Spinal cord (tissue), 10 donors: ENCODE results near the gene CFAP73. TPM values are rescaled to one million over a fixed set of nuclear protein-coding genes. Genes with fewer than 3 reads are reported as not detected.
A peak's percentile ranks its signal among the peaks of the same experiment; 100 is the strongest.

Source experiments
- DNase-seq, 6 donors: peaks; one replicate each; pipeline versions ENCODE4 v3.0.0 to v3.0.0-alpha.2; 2013 to 2015; ENCODE audit warnings: low spot score in 6 of 6, low read depth in 4 of 6
- H3K27ac ChIP-seq: one replicate; pipeline ENCODE4 v1.5.1; 2013; ENCODE audit warnings: low read depth, low read length, control low read depth
- H3K27me3 ChIP-seq: one replicate; pipeline ENCODE4 v1.6.1; 2013; ENCODE audit warnings: low read length; ENCODE audit not compliant: control insufficient read depth, insufficient read depth
- H3K36me3 ChIP-seq: one replicate; pipeline ENCODE4 v1.6.1; 2013; ENCODE audit warnings: low read length; ENCODE audit not compliant: control insufficient read depth, insufficient read depth
- H3K4me1 ChIP-seq: one replicate; pipeline ENCODE4 v1.6.1; 2013; ENCODE audit warnings: low read length; ENCODE audit not compliant: control insufficient read depth, insufficient read depth
- H3K4me3 ChIP-seq: one replicate; pipeline ENCODE4 v1.5.1; 2013; ENCODE audit warnings: low read depth, low read length, control low read depth
- H3K9me3 ChIP-seq: one replicate; pipeline ENCODE4 v1.6.1; 2013; ENCODE audit warnings: low read length; ENCODE audit not compliant: control insufficient read depth, insufficient read depth
- WGBS: methylation state at CpG from one replicate; pipeline ENCODE4 v1.1.5; 2013; ENCODE audit warnings: missing lambda C conversion rate; ENCODE audit not compliant: insufficient coverage; 5-methylcytosine and 5-hydroxymethylcytosine counted together
- polyA plus RNA-seq, 2 donors: library from polyadenylated mRNA; unstranded; fragments of 120-200 nt; gene quantifications; one replicate each; pipeline ENCODE4 v1.2.1, GENCODE V29; 2013; ENCODE audit not compliant: insufficient read length in 2 of 2
- total RNA-seq, 2 donors: library from RNA; depleted of rRNA in 1 of 2; stranded (reverse); fragments of 120-200 nt in 1 of 2; fragments of >200 nt in 1 of 2; gene quantifications; one replicate each; pipeline versions ENCODE4 v1.2.3 to v1.2.4, GENCODE V29; 2013 to 2014
- donor health status: healthy.

CFAP73 gene
- total and polyA plus RNA-seq, 4 donors, result 1.2 to 14.9 (median 10.0) TPM

- 66% methylated on average over 4 of the region's 6 CpGs for WGBS
- Histone ChIP-seq H3K36me3 (no peaks in the 10 kb centered on the region), H3K27me3 (peaks cover 21% of the 10 kb centered on the region), H3K4me1 (peaks cover 28% of the 10 kb centered on the region), H3K4me3 (no peak overlapping the region), H3K27ac (no peak overlapping the region), H3K9me3 (no peaks in the 10 kb centered on the region)
- DNase-seq, result no peak
These were observed 16.5 kb upstream of the CFAP73 start for GRCh38 chr12:113133036-113133435.

- 75% methylated on average over 2 of the region's 3 CpGs for WGBS
- H3K27me3 ChIP-seq, result peaks cover 21% of the 10 kb centered on the region
- no peak overlapping the region for H3K27ac ChIP-seq
These were observed 15.9 kb upstream of the CFAP73 start for GRCh38 chr12:113133666-113134065.

GRCh38 chr12:113134071-113134470 lies 15.5 kb upstream of the CFAP73 start:
- 44% methylated on average over 2 of the region's 2 CpGs for WGBS
- H3K9me3 ChIP-seq, result no peaks in the 10 kb centered on the region
- no peaks in the 10 kb centered on the region for H3K36me3 ChIP-seq
- H3K4me3 ChIP-seq, result no peak overlapping the region
- peaks cover 21% of the 10 kb centered on the region for H3K27me3 ChIP-seq
- H3K4me1 ChIP-seq, result peaks cover 28% of the 10 kb centered on the region
- no peak overlapping the region for H3K27ac ChIP-seq
- no peak for DNase-seq

More at GRCh38 chr12:113133666-113134065, 15.9 kb upstream of the CFAP73 start:
- no peaks in the 10 kb centered on the region for H3K36me3 ChIP-seq
- H3K9me3 ChIP-seq, result no peaks in the 10 kb centered on the region
- no peak for DNase-seq
- H3K4me3 ChIP-seq, result no peak overlapping the region
- peaks cover 28% of the 10 kb centered on the region for H3K4me1 ChIP-seq

- Histone ChIP-seq H3K36me3 (no peaks in the 10 kb centered on the region), H3K9me3 (no peaks in the 10 kb centered on the region), H3K4me1 (peaks cover 28% of the 10 kb centered on the region), H3K4me3 (no peak overlapping the region), H3K27ac (no peak overlapping the region), H3K27me3 (peaks cover 21% of the 10 kb centered on the region)
- no peak for DNase-seq
- 76% methylated on average over 6 of the region's 6 CpGs for WGBS
These were observed 15.0 kb upstream of the CFAP73 start for GRCh38 chr12:113134521-113134951.

- Histone ChIP-seq H3K4me1 (peaks cover 27% of the 10 kb centered on the region), H3K27ac (no peak within 1 kb of the TSS), H3K36me3 (no peaks in the 10 kb centered on the region), H3K4me3 (peak within 1 kb of the TSS; percentile 10), H3K27me3 (peaks cover 21% of the 10 kb centered on the region), H3K9me3 (no peaks in the 10 kb centered on the region)
- no peak for DNase-seq
- 2% methylated on average over 60 of the region's 68 CpGs for WGBS
These were observed 14.1 kb upstream of the CFAP73 start, which contains the start of gene RASAL1 for GRCh38 chr12:113135178-113136127. TSS of gene RASAL1 (minus strand) at chr12:113135761. CDS start at chr12:113135462, 299 bp downstream.

- DNase-seq, result peak in 1 of 6 donors; percentile 31
- Histone ChIP-seq H3K9me3 (no peaks in the 10 kb centered on the region), H3K4me1 (peaks cover 21% of the 10 kb centered on the region), H3K27me3 (peaks cover 21% of the 10 kb centered on the region), H3K4me3 (no peak overlapping the region), H3K36me3 (no peaks in the 10 kb centered on the region), H3K27ac (no peak overlapping the region)
- WGBS, result 83% methylated on average over 5 of the region's 21 CpGs
These were observed 13.2 kb upstream of the CFAP73 start for GRCh38 chr12:113136128-113136989.

- no peaks in the 10 kb centered on the region for H3K9me3 ChIP-seq
- no peak overlapping the region for H3K27ac ChIP-seq
- 86% methylated on average over 5 of the region's 6 CpGs for WGBS
- H3K4me1 ChIP-seq, result peaks cover 24% of the 10 kb centered on the region
- H3K36me3 ChIP-seq, result no peaks in the 10 kb centered on the region
- no peak for DNase-seq
- no peak overlapping the region for H3K4me3 ChIP-seq
- peaks cover 21% of the 10 kb centered on the region for H3K27me3 ChIP-seq
These were observed 12.5 kb upstream of the CFAP73 start for GRCh38 chr12:113136990-113137511.

- Histone ChIP-seq H3K9me3 (no peaks in the 10 kb centered on the region), H3K4me1 (peaks cover 35% of the 10 kb centered on the region), H3K27me3 (peaks cover 21% of the 10 kb centered on the region), H3K36me3 (no peaks in the 10 kb centered on the region), H3K4me3 (no peak overlapping the region), H3K27ac (no peak overlapping the region)
- DNase-seq, result no peak
- WGBS, result 77% methylated on average over 7 of the region's 12 CpGs
These were observed 11.4 kb upstream of the CFAP73 start for GRCh38 chr12:113137861-113138783.
